ENCODE results near the gene ZNF609.

The ZNF609 gene

GRCh38 chr15:64701051-64701450, 240.7 kb downstream of the ZNF609 start:
- peak in 1 of 2 experiments; percentile 18 for DNase-seq

GRCh38 chr15:64701482-64702184, 241.3 kb downstream of the ZNF609 start:
- DNase-seq = no peak

- DNase-seq = peak; percentile 60 to 96
Measured at GRCh38 chr15:64702816-64703631, 242.6 kb downstream of the ZNF609 start.

- DNase-seq = no peak
Measured at GRCh38 chr15:64703632-64703959, 243.2 kb downstream of the ZNF609 start.

GRCh38 chr15:64705006-64705405, 244.6 kb downstream of the ZNF609 start:
- DNase-seq = no peak

- no peak for DNase-seq
Measured at GRCh38 chr15:64706011-64706911, 245.9 kb downstream of the ZNF609 start.

GRCh38 chr15:64710676-64711428, 250.5 kb downstream of the ZNF609 start:
- no peak for DNase-seq

- DNase-seq = no peak
Measured at GRCh38 chr15:64712353-64712752, 252.0 kb downstream of the ZNF609 start.

GRCh38 chr15:64713592-64713991, 253.2 kb downstream of the ZNF609 start:
- no peak for DNase-seq

- DNase-seq = no peak
Measured at GRCh38 chr15:64716452-64716851, 256.1 kb downstream of the ZNF609 start.

- DNase-seq = no peak
Measured at GRCh38 chr15:64717130-64717529, 256.8 kb downstream of the ZNF609 start.

GRCh38 chr15:64717735-64718495, 257.5 kb downstream of the ZNF609 start:
- no peak for DNase-seq

- DNase-seq = no peak
Measured at GRCh38 chr15:64720188-64720587, 259.8 kb downstream of the ZNF609 start.

- DNase-seq = no peak
Measured at GRCh38 chr15:64730151-64730550, 269.8 kb downstream of the ZNF609 start.

GRCh38 chr15:64731012-64731804, 270.8 kb downstream of the ZNF609 start:
- peak; percentile 55 to 93 for DNase-seq

- DNase-seq = no peak
Measured at GRCh38 chr15:64731805-64732151, 271.4 kb downstream of the ZNF609 start.

- no peak for DNase-seq
Measured at GRCh38 chr15:64732156-64732860, 271.9 kb downstream of the ZNF609 start.

All from NCI-H526 (cell line).